Measurements from ENCODE around the gene IRF4. TPM values are rescaled to one million over a fixed set of nuclear protein-coding genes. Genes with fewer than 3 reads are reported as not detected.

Gene IRF4
- total and polyA plus RNA-seq, 2 donors (not counting 1 experiment from before 2014, with no cell fraction given): 75.7 to 142 TPM

- H3K36me3 ChIP-seq (replicated peaks in 1 of 2; ENCODE audit: control extremely low read depth in 1 of 2, control insufficient read depth in 1 of 2, extremely low read depth in 1 of 2, insufficient read depth in 2 of 2, low read length in 1 of 2): no peaks in the 10 kb centered on the region
- ATAC-seq (ENCODE audit: low read depth): no peak
- no peaks in the 10 kb centered on the region for H3K27me3 ChIP-seq (replicated peaks in 1 of 4; ENCODE audit: control extremely low read depth in 1 of 4, control insufficient read depth in 3 of 4, insufficient read depth in 4 of 4, low read length in 3 of 4)
- no peak overlapping the region for H2AFZ ChIP-seq (ENCODE audit: insufficient read depth, low read depth, low read length, poor library complexity, severe bottlenecking)
- POLR2A ChIA-PET: no interaction called here
- no peak overlapping the region for H3K9ac ChIP-seq (ENCODE audit: low read length)
- Mint-ChIP-seq H3K9me3 (ENCODE audit: insufficient read depth) (no peaks in the 10 kb centered on the region), H3K4me1 (peaks cover 20% of the 10 kb centered on the region), H3K27me3 (no peaks in the 10 kb centered on the region), H3K4me3 (peak overlapping the region; percentile 74), H3K27ac (no peak overlapping the region)
- TF ChIP-seq EZH2 (IDR thresholded peaks at IDR 0.05; ENCODE audit: borderline replicate concordance, insufficient read depth, low read depth, low read length, poor library complexity, severe bottlenecking) (no peak), CTCF (IDR thresholded peaks at IDR 0.05) (no peak)
- no peak for DNase-seq
- H3K9me3 ChIP-seq (ENCODE audit: control extremely low read depth in 1 of 3, control insufficient read depth in 2 of 3, insufficient read depth in 1 of 3, low read length in 2 of 3): peaks cover 0 to 4% (median 0%) of the 10 kb centered on the region in 3 donors
- peaks cover 12 to 16% of the 10 kb centered on the region in 2 donors for H3K4me1 ChIP-seq (ENCODE audit: control insufficient read depth in 2 of 2, insufficient read depth in 2 of 2, low read length in 2 of 2)
- intact Hi-C loops (cut with micrococcal nuclease): no loop called here
- peak overlapping the region; percentile 78 for H3K4me2 ChIP-seq (replicated peaks; ENCODE audit: low read depth, low read length, poor library complexity, severe bottlenecking)
- H3K27ac ChIP-seq (ENCODE audit: low read length in 2 of 2): peak overlapping the region in 1 of 2 donors; percentile 76
- no peak overlapping the region for H3K4me3 ChIP-seq (ENCODE audit: control extremely low read depth in 1 of 5, extremely low read depth in 1 of 5, insufficient read depth in 1 of 5, low read depth in 2 of 5, low read length in 4 of 5)
- H4K20me1 ChIP-seq (ENCODE audit: control insufficient read depth, insufficient read depth, low read length, poor library complexity, severe bottlenecking): no peaks in the 10 kb centered on the region
- no peaks in the 10 kb centered on the region for H3K79me2 ChIP-seq (ENCODE audit: control insufficient read depth, insufficient read depth, low read length)
- CTCF ChIA-PET: interaction anchor here (1.2 kb wide), 1 partner anchor 15 kb away, joined by 3 read pairs; no protein-coding TSS in a partner anchor
- 96% methylated on average over 49 of the region's 50 CpGs for WGBS (ENCODE audit: insufficient coverage)
Measured at GRCh38 chr6:435441-436307, 44.1 kb downstream of the IRF4 start.

Measured in B cell (primary cell).